ENCODE results near the gene SDHA. TPM values are rescaled to one million over a fixed set of nuclear protein-coding genes. Genes with fewer than 3 reads are reported as not detected.

The SDHA gene
- total and polyA plus RNA-seq, 2 of the 8 experiments (the other 6 are each of a cell fraction or from before 2014, with no cell fraction given): 59.7 to 87.3 TPM

DNA sequence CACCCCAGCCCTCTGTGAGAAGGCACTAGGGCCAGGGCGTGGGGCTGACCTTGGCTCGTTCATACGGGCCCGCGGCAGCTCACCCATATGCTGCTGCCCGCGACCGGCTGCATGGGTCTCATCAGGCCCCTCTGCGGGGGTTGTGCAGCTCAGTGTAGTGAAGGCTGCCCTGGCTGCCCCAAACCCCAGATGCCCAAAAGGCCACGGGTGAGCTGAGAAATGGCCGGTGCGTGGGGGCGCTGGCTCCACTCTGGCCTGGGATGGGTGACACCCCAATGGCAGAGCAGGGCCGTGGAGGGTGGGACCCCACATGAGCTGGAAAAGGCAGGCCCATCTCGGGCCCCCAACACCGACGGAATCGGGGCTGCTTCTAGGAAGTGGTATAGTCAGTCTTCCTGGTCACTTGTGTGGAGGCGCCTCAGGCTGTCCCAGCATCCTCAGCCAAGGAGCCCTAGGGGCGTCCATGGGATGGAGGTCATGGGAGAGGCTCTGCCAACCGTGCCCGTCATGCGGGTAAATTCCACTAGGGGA, 46.3 kb upstream of the SDHA start:
- H2BK12ac ChIP-seq (ENCODE audit: low read depth, low read length): no peak overlapping the region
- TF ChIP-seq JUND (IDR thresholded peaks at IDR 0.05; ENCODE audit: low read length): no peak
- TF ChIP-seq TBP (IDR thresholded peaks at IDR 0.05; ENCODE audit: low read depth, low read length): no peak
- H3K14ac ChIP-seq (ENCODE audit: insufficient read length): no peak overlapping the region
- H3K18ac ChIP-seq (ENCODE audit: extremely low read depth, low read length): no peak overlapping the region
- no peak overlapping the region for H2BK15ac ChIP-seq (ENCODE audit: low read length)
- H4K91ac ChIP-seq (replicated peaks; ENCODE audit: insufficient read length, low read length): no peak overlapping the region
- no peaks in the 10 kb centered on the region for H3K4me1 ChIP-seq (replicated peaks in 1 of 4; ENCODE audit: control insufficient read depth in 3 of 4, insufficient read depth in 4 of 4, low read length in 3 of 4)
- H3K4me3 ChIP-seq (ENCODE audit: extremely low read depth in 1 of 4, insufficient read depth in 2 of 4, low read depth in 3 of 4, low read length in 4 of 4): no peak overlapping the region
- H3K23ac ChIP-seq (ENCODE audit: insufficient read length): no peak overlapping the region
- H3K36me3 ChIP-seq (ENCODE audit: control insufficient read depth in 2 of 4, insufficient read depth in 4 of 4, low read length in 3 of 4): peaks cover 0 to 22% (median 13%) of the 10 kb centered on the region in 4 experiments; a peak in 6 of 8 replicates
- no peaks in the 10 kb centered on the region for H3K79me2 ChIP-seq (ENCODE audit: control insufficient read depth in 1 of 2, insufficient read depth in 2 of 2, low read length in 2 of 2)
- H3K27me3 ChIP-seq (replicated peaks in 1 of 4; ENCODE audit: control insufficient read depth in 3 of 4, extremely low read depth in 1 of 4, insufficient read depth in 3 of 4, low read length in 3 of 4): no peaks in the 10 kb centered on the region; a peak in 1 of 7 replicates
- H2BK20ac ChIP-seq (ENCODE audit: low read length): no peak overlapping the region
- no peaks in the 10 kb centered on the region for H3K9me3 ChIP-seq (ENCODE audit: insufficient read depth in 2 of 2, low read depth in 1 of 2, low read length in 1 of 2)
- 87% methylated on average over 19 of the region's 23 CpGs; no CpG with 5 or more reads in 1 of the 2 experiments for WGBS, 2 experiments (ENCODE audit: extremely low coverage in 1 of 2, insufficient coverage in 1 of 2, insufficient read length in 1 of 2, insufficient replicate concordance in 2 of 2, low coverage in 1 of 2, low lambda C conversion rate in 2 of 2, missing lambda C conversion rate in 1 of 2)
- no peak overlapping the region for H3K27ac ChIP-seq (ENCODE audit: low read depth, low read length)
- no peak overlapping the region for H2BK5ac ChIP-seq (ENCODE audit: low read depth, low read length)
- FAIRE-seq: no peak
- H3K23me2 ChIP-seq (ENCODE audit: low read depth, low read length): no peaks in the 10 kb centered on the region
- ChIA-PET CTCF (ENCODE audit: partially characterized antibody) (interaction anchor here (1.2 to 5.1 kb wide), 4 partner anchors 8 to 26 kb away, joined by 3 to 15 read pairs (median 4); no protein-coding TSS in a partner anchor), POLR2A (ENCODE audit: partially characterized antibody) (interaction anchor here (0.9 kb wide), 1 partner anchor 16 kb away, joined by 4 read pairs; no protein-coding TSS in a partner anchor)
- H3K9ac ChIP-seq (replicated peaks in 1 of 4; ENCODE audit: extremely low read depth in 1 of 4, low read depth in 3 of 4, low read length in 3 of 4): no peak overlapping the region
- no peak overlapping the region for H3K4me2 ChIP-seq (ENCODE audit: insufficient read depth in 1 of 2, low read depth in 2 of 2, low read length in 2 of 2)
- H2AFZ ChIP-seq (ENCODE audit: low read length): no peak overlapping the region
- H3K79me1 ChIP-seq (ENCODE audit: low read depth, low read length): no peaks in the 10 kb centered on the region
- no peak overlapping the region for H4K5ac ChIP-seq (ENCODE audit: insufficient read length, low read depth, low read length)
- no peak overlapping the region for H2AK5ac ChIP-seq (ENCODE audit: low read depth, low read length)
- DNase-seq (ENCODE audit: low read depth in 1 of 2, low spot score in 2 of 2): peak in 1 of 2 experiments; percentile 33
- no peak overlapping the region for H2BK120ac ChIP-seq (replicated peaks; ENCODE audit: low read depth, low read length)
- peaks cover 3 to 13% of the 10 kb centered on the region in 2 experiments for H4K20me1 ChIP-seq (replicated peaks in 1 of 2; ENCODE audit: control insufficient read depth in 1 of 2, insufficient read depth in 2 of 2, low read length in 2 of 2)
- H3K4ac ChIP-seq (replicated peaks; ENCODE audit: insufficient read length, low read depth, low read length): no peak overlapping the region
- H3K56ac ChIP-seq (replicated peaks; ENCODE audit: insufficient read length, low read depth, low read length): no peak overlapping the region
- H4K8ac ChIP-seq (ENCODE audit: extremely low read depth, insufficient read depth, low read length): no peak overlapping the region
